Measurements from ENCODE around the gene THNSL1.

- TF ChIP-seq CTCF (IDR thresholded peaks at IDR 0.05) (no peak), POLR2AphosphoS5 (IDR thresholded peaks at IDR 0.05; ENCODE audit: low read depth, low read length) (no peak), TCF7L2 (IDR thresholded peaks at IDR 0.05; ENCODE audit: low read depth, low read length) (no peak), SIN3A (IDR thresholded peaks at IDR 0.05; ENCODE audit: borderline replicate concordance, insufficient read depth, low read depth, low read length) (no peak), REST (IDR thresholded peaks at IDR 0.05; ENCODE audit: insufficient read depth in 1 of 2, low read depth in 2 of 2, low read length in 1 of 2) (no peak)
These were observed 12.3 kb downstream of the THNSL1 start for GRCh38 chr10:25028711-25029110.

Data from Panc1 (cell line).